HepG2 (cell line): ENCODE data around the gene LDLRAD4. TPM values are rescaled to one million over a fixed set of nuclear protein-coding genes. Genes with fewer than 3 reads are reported as not detected.

Experiments used
- ATAC-seq: fragments of 200-7000 bp; cut with Tn5 transposase; 3 replicates; pipeline ENCODE4 v1.9.1; 2020; ENCODE audit warnings: mild to moderate bottlenecking, moderate library complexity
- BruUV-seq: library from RNA; stranded (reverse); fragments of 400-500 nt; replicated peaks from 2 replicates; lab custom pipeline; 2021; lab: Mats Ljungman, UMichigan
- CTCF ChIA-PET: fragments of 300-600 bp; formaldehyde crosslinking; extraction: SDS; loops from one replicate; lab custom pipeline; 2021; ENCODE audit warnings: low total read pairs, inconsistent platforms, low intra/inter-chr PET ratio; lab: Yijun Ruan, JAX
- POLR2A ChIA-PET: fragments of 350-600 bp; sonication (Branson Sonifier 250); formaldehyde crosslinking; loops from one replicate; lab custom pipeline; 2020; ENCODE audit warnings: antibody characterized with exemption, inconsistent platforms; lab: Yijun Ruan, JAX
- DNase-seq: peaks from one replicate; pipeline ENCODE4 v3.0.0-alpha.2; 2015; ENCODE audit warnings: low spot score
- FAIRE-seq: peaks from 3 replicates; lab custom pipeline; 2011; peaks lifted over from hg19 to GRCh38; lab: Jason Lieb, UNC
- H2AFZ ChIP-seq: one replicate; pipeline ENCODE4 v1.6.1; 2011; ENCODE audit warnings: low read length, inconsistent platforms
- H3K27ac ChIP-seq: fragments of 300-600 bp; 3 replicates; pipeline ENCODE4 v1.8.0; 2011; ENCODE audit warnings: mixed run types, mild to moderate bottlenecking, mixed read lengths, low read length, inconsistent platforms; ENCODE audit not compliant: insufficient read depth; ENCODE audit errors: extremely low read length
- H3K27me3 ChIP-seq, 2 experiments: fragments of 200-600 bp in 1 of 2; 2 replicates in 1 of 2; 3 replicates in 1 of 2; pipeline versions ENCODE4 v1.6.0 to v1.8.0; 2011; ENCODE audit warnings: low read length in 2 of 2, mild to moderate bottlenecking in 2 of 2, moderate library complexity in 2 of 2, inconsistent platforms in 1 of 2; ENCODE audit not compliant: insufficient read depth in 2 of 2, control insufficient read depth in 1 of 2
- H3K36me3 ChIP-seq, 2 experiments: fragments of 200-600 bp in 1 of 2; replicated peaks in 1 of 2; 2 replicates in 1 of 2; 3 replicates in 1 of 2; pipeline versions ENCODE4 v1.5.1 to v1.8.0; 2011; ENCODE audit warnings: low read length in 2 of 2, inconsistent platforms in 1 of 2; ENCODE audit not compliant: insufficient read depth in 2 of 2, control insufficient read depth in 1 of 2
- H3K4me1 ChIP-seq: 2 replicates; pipeline ENCODE4 v1.5.1; 2012; ENCODE audit warnings: low read length, inconsistent platforms; ENCODE audit not compliant: insufficient read depth
- H3K4me2 ChIP-seq: 2 replicates; pipeline ENCODE4 v1.6.0; 2011; ENCODE audit warnings: low read depth, low read length, inconsistent platforms
- H3K4me3 ChIP-seq, 3 experiments: fragments of 200-600 bp in 1 of 3; sonication (generic), shearing (Covaris generic) in 1 of 3; replicated peaks in 1 of 3; 2 replicates each; pipeline ENCODE4 v1.5.1; 2011 to 2016; ENCODE audit warnings: low read length in 3 of 3, inconsistent platforms in 2 of 3, low read depth in 2 of 3, mild to moderate bottlenecking in 2 of 3, control low read depth in 1 of 3, mixed read lengths in 1 of 3; ENCODE audit not compliant: insufficient read depth in 1 of 3
- H3K79me2 ChIP-seq: one replicate; pipeline ENCODE4 v1.6.1; 2011; ENCODE audit warnings: low read length, inconsistent platforms; ENCODE audit not compliant: insufficient read depth
- H3K9ac ChIP-seq: 2 replicates; pipeline ENCODE4 v1.6.0; 2011; ENCODE audit warnings: mild to moderate bottlenecking, low read depth, low read length, inconsistent platforms; ENCODE audit not compliant: insufficient read depth
- H3K9me3 ChIP-seq: 2 replicates; pipeline ENCODE4 v1.5.1; 2012; ENCODE audit warnings: mild to moderate bottlenecking, low read length
- H4K20me1 ChIP-seq: 2 replicates; pipeline ENCODE4 v1.6.0; 2011; ENCODE audit warnings: inconsistent platforms, mild to moderate bottlenecking, low read length, moderate library complexity; ENCODE audit not compliant: insufficient read depth
- BCLAF1 ChIP-seq: fragments of 450-650 bp; IDR thresholded peaks from 2 replicates; pipeline ENCODE4 v1.6.1; 2017; ENCODE audit warnings: mild to moderate bottlenecking
- BRD4 ChIP-seq: sonication (generic); formaldehyde crosslinking; IDR thresholded peaks from 2 replicates; pipeline ENCODE4 v1.4.0; 2020; ENCODE audit warnings: missing genetic modification reagents
- DR1 ChIP-seq: sonication (generic); formaldehyde crosslinking; IDR thresholded peaks from 2 replicates; pipeline ENCODE4 v1.8.0; 2021; ENCODE audit warnings: mild to moderate bottlenecking, missing genetic modification reagents, inconsistent platforms
- HIVEP1 ChIP-seq: sonication (generic); formaldehyde crosslinking; IDR thresholded peaks from 2 replicates; pipeline ENCODE4 v1.4.0; 2020; ENCODE audit warnings: mild to moderate bottlenecking, missing genetic modification reagents
- MAX ChIP-seq: IDR thresholded peaks from 2 replicates; pipeline ENCODE4 v1.6.1; 2012; ENCODE audit warnings: inconsistent platforms
- SSRP1 ChIP-seq: IDR thresholded peaks from 2 replicates; pipeline ENCODE4 v1.6.1; 2016; ENCODE audit warnings: control low read depth
- ZBTB8A ChIP-seq: sonication (generic); formaldehyde crosslinking; IDR thresholded peaks from 2 replicates; pipeline ENCODE4 v1.4.0; 2020; ENCODE audit warnings: mild to moderate bottlenecking, low read depth, missing genetic modification reagents, borderline replicate concordance
- ZNF142 ChIP-seq: sonication (generic); formaldehyde crosslinking; IDR thresholded peaks from 2 replicates; pipeline ENCODE4 v1.4.0; 2020; ENCODE audit warnings: missing genetic modification reagents
- ZNF251 ChIP-seq: sonication (generic); formaldehyde crosslinking; IDR thresholded peaks from 2 replicates; pipeline ENCODE4 v1.9.0; 2021; ENCODE audit warnings: mild to moderate bottlenecking, missing genetic modification reagents
- ZNF768 ChIP-seq: sonication (generic); formaldehyde crosslinking; IDR thresholded peaks from 2 replicates; pipeline ENCODE4 v1.4.0; 2020; ENCODE audit warnings: missing genetic modification reagents
- ZNF878 ChIP-seq: sonication (generic); formaldehyde crosslinking; IDR thresholded peaks from 2 replicates; pipeline ENCODE4 v1.8.1; 2023; ENCODE audit warnings: mild to moderate bottlenecking, missing genetic modification reagents, moderate library complexity
- WGBS: methylation state at CpG from one replicate; pipeline ENCODE4 v1.1.6; 2017; ENCODE audit warnings: low lambda C conversion rate; 5-methylcytosine and 5-hydroxymethylcytosine counted together
- in situ Hi-C: cut with HindIII; loops from 2 replicates; pipeline ENCODE4 v1.10.0; 2017; ENCODE audit warnings: low pct_unique_long_range_greater_than_20kb; ENCODE audit not compliant: extremely low pct_ligation_motif_present
- intact Hi-C: fragments of 100-400 bp; cut with micrococcal nuclease; formaldehyde crosslinking; loops from one replicate; pipeline ENCODE4 v1.10.0; 2022; ENCODE audit not compliant: unreplicated experiment
- polyA plus RNA-seq, 8 experiments: library from polyadenylated mRNA; depleted of rRNA in 3 of 8; stranded (reverse) in 7 of 8; unstranded in 1 of 8; fragments of >200 nt; fragmentation: Illumina TruSeq in 4 of 8; extraction: Trizol in 4 of 8; gene quantifications; 2 replicates each; pipeline versions ENCODE4 v1.2.1 to v1.2.3, GENCODE V29; 2011 to 2016; ENCODE audit warnings: low read depth in 4 of 8, missing spikeins in 1 of 8, mixed read lengths in 1 of 8; ENCODE audit not compliant: insufficient read depth in 1 of 8
- total RNA-seq, 5 experiments: library from RNA; depleted of rRNA; stranded (reverse); fragments of >200 nt; fragmentation: Illumina TruSeq; extraction: Trizol; gene quantifications; 2 replicates each; pipeline ENCODE4 v1.2.3, GENCODE V29; 2016; ENCODE audit warnings: low read depth in 1 of 5

Gene LDLRAD4
- total and polyA plus RNA-seq, 2 of the 13 experiments (the other 11 are each of a cell fraction or from before 2014, with no cell fraction given): 13.6 to 20.9 TPM

- DNase-seq (no peak), FAIRE-seq (no peak), ATAC-seq (no peak)
- Histone ChIP-seq H2AFZ (no peak overlapping the region), H4K20me1 (no peaks in the 10 kb centered on the region), H3K4me1 (peaks cover 23% of the 10 kb centered on the region), H3K9me3 (no peaks in the 10 kb centered on the region), H3K4me2 (no peak overlapping the region), H3K79me2 (no peaks in the 10 kb centered on the region), H3K9ac (no peak overlapping the region), H3K36me3 (no peaks in the 10 kb centered on the region), H3K27ac (no peak overlapping the region), H3K4me3 (no peak overlapping the region), H3K27me3 (no peaks in the 10 kb centered on the region)
- ChIA-PET CTCF (no interaction called here), POLR2A (no interaction called here)
- in situ Hi-C loops (no loop called here), intact Hi-C loops (no loop called here)
- 92% methylated on average over 3 of the region's 3 CpGs for WGBS
- TF ChIP-seq DR1 (CRISPR knock-in tag): no peak
- TF ChIP-seq ZNF878 (CRISPR knock-in tag): no peak
- TF ChIP-seq HIVEP1 (CRISPR knock-in tag): no peak
- no TSS peak for BruUV-seq
These were observed 147.6 kb downstream of the LDLRAD4 start for GRCh38 chr18:13366131-13366530.

GRCh38 chr18:13366541-13366940 lies 148.0 kb downstream of the LDLRAD4 start:
- DNase-seq: no peak
- intact Hi-C loops (no loop called here), in situ Hi-C loops (no loop called here)
- FAIRE-seq: no peak
- H4K20me1 ChIP-seq: no peaks in the 10 kb centered on the region
- no peak overlapping the region for H3K27ac ChIP-seq
- H3K9me3 ChIP-seq: no peaks in the 10 kb centered on the region
- no peaks in the 10 kb centered on the region for H3K27me3 ChIP-seq
- POLR2A ChIA-PET: no interaction called here
- no TSS peak for BruUV-seq
- TF ChIP-seq ZNF251 (CRISPR knock-in tag) (no peak), ZNF768 (no peak), SSRP1 (CRISPR knock-in tag) (no peak), ZNF142 (no peak), BCLAF1 (no peak), ZBTB8A (no peak), BRD4 (CRISPR knock-in tag) (no peak), MAX (no peak)
- TF ChIP-seq, all 625 proteins: peak for 0
- Histone ChIP-seq H3K4me2 (no peak overlapping the region), H3K4me3 (no peak overlapping the region), H3K4me1 (peaks cover 23% of the 10 kb centered on the region), H3K9ac (no peak overlapping the region), H3K36me3 (no peaks in the 10 kb centered on the region), H2AFZ (no peak overlapping the region), H3K79me2 (no peaks in the 10 kb centered on the region)
- WGBS: 86% methylated on average over 8 of the region's 8 CpGs
- CTCF ChIA-PET: no interaction called here
- ATAC-seq: no peak
